ENCODE data around the gene PLA2R1. TPM values are rescaled to one million over a fixed set of nuclear protein-coding genes. Genes with fewer than 3 reads are reported as not detected.

PLA2R1 gene
- total and polyA plus RNA-seq, 2 of the 4 experiments (the other 2 are of a cell fraction), result 0.43 to 0.54 TPM

GRCh38 chr2:159998243-159998642, 64.2 kb downstream of the PLA2R1 start:
- Histone ChIP-seq H2BK120ac (ENCODE audit: low read depth, low read length) (no peak overlapping the region), H3K56ac (ENCODE audit: extremely low read depth, insufficient read depth, low read length) (no peak overlapping the region), H3K27ac (ENCODE audit: insufficient read depth, low read length) (no peak overlapping the region), H2AK5ac (ENCODE audit: low read depth, low read length) (no peak overlapping the region), H3K4me2 (ENCODE audit: low read depth, low read length) (no peak overlapping the region), H4K8ac (ENCODE audit: low read depth in 2 of 2, low read length in 2 of 2) (no peak overlapping the region), H2AK9ac (replicated peaks; ENCODE audit: low read depth, low read length, poor library complexity) (no peak overlapping the region), H4K91ac (ENCODE audit: insufficient read depth, low read depth, low read length) (no peak overlapping the region), H3K27me3 (ENCODE audit: control insufficient read depth, insufficient read depth, low read length) (no peaks in the 10 kb centered on the region), H3K14ac (replicated peaks; ENCODE audit: low read depth, low read length) (no peak overlapping the region), H4K20me1 (ENCODE audit: insufficient read depth, low read length) (no peaks in the 10 kb centered on the region), H3K18ac (ENCODE audit: low read depth, low read length) (no peak overlapping the region), H3K4me1 (ENCODE audit: control insufficient read depth, insufficient read depth, low read length) (no peaks in the 10 kb centered on the region; the same call in 1 of the 2 replicates), H3K9me3 (ENCODE audit: control insufficient read depth, insufficient read depth, low read length) (peaks cover 2% of the 10 kb centered on the region; the same call in 1 of the 2 replicates), H3K9ac (ENCODE audit: low read depth, low read length) (no peak overlapping the region), H2BK5ac (ENCODE audit: low read depth, low read length, poor library complexity, severe bottlenecking) (no peak overlapping the region), H3K79me1 (ENCODE audit: low read depth in 1 of 2, low read length in 2 of 2) (no peaks in the 10 kb centered on the region), H2AFZ (replicated peaks; ENCODE audit: low read length, poor library complexity) (no peak overlapping the region), H3K4ac (ENCODE audit: low read depth, low read length) (no peak overlapping the region), H3K9me1 (ENCODE audit: insufficient read depth, low read length) (no peaks in the 10 kb centered on the region), H3K36me3 (ENCODE audit: control insufficient read depth, insufficient read depth, low read length) (no peaks in the 10 kb centered on the region), H3K4me3 (ENCODE audit: insufficient read depth, low read depth, low read length) (no peak overlapping the region), H4K5ac (ENCODE audit: low read depth, low read length) (no peak overlapping the region), H2BK20ac (ENCODE audit: low read depth, low read length) (no peak overlapping the region), H2BK15ac (ENCODE audit: low read depth, low read length) (no peak overlapping the region), H3K23ac (ENCODE audit: low read depth, low read length) (no peak overlapping the region)
- CTCF ChIA-PET, result interaction anchor here (0.9 to 1.0 kb wide), 2 partner anchors 8 to 14 kb away, joined by 3 to 4 read pairs; no protein-coding TSS in a partner anchor
- in situ Hi-C loops (cut with MboI; ENCODE audit: low sequenced_read_pairs) (no loop called here), intact Hi-C loops (cut with micrococcal nuclease) (no loop called here), dilution Hi-C loops (cut with HindIII; ENCODE audit: low sequenced_read_pairs, unreplicated experiment) (no loop called here)
- no TSS peak for BruUV-seq (replicated peaks)
- POLR2A ChIA-PET (ENCODE audit: unreplicated experiment), result no interaction called here
- TF ChIP-seq RFX5 (IDR thresholded peaks at IDR 0.05; ENCODE audit: low read depth, low read length), result no peak
- TF ChIP-seq CTCF (conservative IDR thresholded peaks at IDR 0.05; ENCODE audit: low read depth, low read length), result no peak
- no peak for TF ChIP-seq MAFK (IDR thresholded peaks at IDR 0.05; ENCODE audit: low read depth, low read length)
- no peak for TF ChIP-seq POLR2A (IDR thresholded peaks at IDR 0.05; ENCODE audit: low read depth, low read length)
- TF ChIP-seq BHLHE40 (IDR thresholded peaks at IDR 0.05; ENCODE audit: low read depth, low read length), result no peak
- TF ChIP-seq MXI1 (IDR thresholded peaks at IDR 0.05; ENCODE audit: borderline replicate concordance, low read depth, low read length), result no peak
- no peak for TF ChIP-seq CEBPB (IDR thresholded peaks at IDR 0.05; ENCODE audit: low read depth, low read length)
- WGBS, 2 experiments (ENCODE audit: extremely low coverage in 2 of 2, insufficient read length in 1 of 2), result no CpG with 5 or more reads among the region's 2 CpGs
- ATAC-seq (ENCODE audit: low read depth) (no peak), DNase-seq (no peak)
